Fibroblast of lung (primary cell): ENCODE data around the gene TAS1R1. TPM values are rescaled to one million over a fixed set of nuclear protein-coding genes. Genes with fewer than 3 reads are reported as not detected.

Experiments used
- DNase-seq, 2 donors: peaks; one replicate each; pipeline versions ENCODE4 v3.0.0 to v3.0.0-alpha.2; 2010; ENCODE audit warnings: low read depth in 2 of 2
- H2AFZ ChIP-seq: 2 replicates; pipeline ENCODE4 v1.5.1; 2012; ENCODE audit warnings: low read length, control low read depth, inconsistent platforms
- H3K27ac ChIP-seq: 2 replicates; pipeline ENCODE4 v1.5.1; 2011; ENCODE audit warnings: low read length, control low read depth; ENCODE audit not compliant: insufficient read depth
- H3K27me3 ChIP-seq: 2 replicates; pipeline ENCODE4 v1.5.1; 2011; ENCODE audit warnings: mild to moderate bottlenecking, low read length; ENCODE audit not compliant: control insufficient read depth, insufficient read depth
- H3K36me3 ChIP-seq: 2 replicates; pipeline ENCODE4 v1.5.1; 2011; ENCODE audit warnings: low read length; ENCODE audit not compliant: control insufficient read depth, insufficient read depth
- H3K4me1 ChIP-seq: 2 replicates; pipeline ENCODE4 v1.5.1; 2011; ENCODE audit warnings: low read length; ENCODE audit not compliant: control insufficient read depth, insufficient read depth; ENCODE audit errors: extremely low read depth
- H3K4me2 ChIP-seq: 2 replicates; pipeline ENCODE4 v1.5.1; 2011; ENCODE audit warnings: low read length, control low read depth; ENCODE audit not compliant: insufficient read depth; ENCODE audit errors: extremely low read depth
- H3K4me3 ChIP-seq, 4 experiments: fragments of 200-600 bp in 1 of 4; sonication (generic) in 1 of 4; replicated peaks in 1 of 4; 2 replicates each; pipeline ENCODE4 v1.5.1; 2011 to 2016; ENCODE audit warnings: low read length in 4 of 4, low read depth in 3 of 4, mild to moderate bottlenecking in 3 of 4, control low read depth in 2 of 4, inconsistent platforms in 1 of 4, mixed read lengths in 1 of 4; ENCODE audit not compliant: insufficient read depth in 1 of 4; ENCODE audit errors: control extremely low read depth in 1 of 4
- H3K79me2 ChIP-seq: 2 replicates; pipeline ENCODE4 v1.5.1; 2012; ENCODE audit warnings: mild to moderate bottlenecking, low read length, inconsistent platforms; ENCODE audit not compliant: control insufficient read depth, insufficient read depth
- H3K9ac ChIP-seq: 2 replicates; pipeline ENCODE4 v1.5.1; 2011; ENCODE audit warnings: mild to moderate bottlenecking, low read length, control low read depth; ENCODE audit not compliant: insufficient read depth
- H3K9me3 ChIP-seq: 2 replicates; pipeline ENCODE4 v1.5.1; 2012; ENCODE audit warnings: low read depth, low read length; ENCODE audit not compliant: control insufficient read depth, insufficient read depth
- H4K20me1 ChIP-seq: 2 replicates; pipeline ENCODE4 v1.5.1; 2011; ENCODE audit warnings: low read length; ENCODE audit not compliant: control insufficient read depth, insufficient read depth; ENCODE audit errors: extremely low read depth
- CTCF ChIP-seq, 2 donors: IDR thresholded peaks in 1 of 2; conservative IDR thresholded peaks in 1 of 2; 1 replicate in 1 of 2; 2 replicates in 1 of 2; pipeline ENCODE4 v1.5.1; 2011 to 2012; ENCODE audit warnings: low read length in 2 of 2, control low read depth in 1 of 2, inconsistent platforms in 1 of 2, low read depth in 1 of 2, mild to moderate bottlenecking in 1 of 2
- EZH2 ChIP-seq: IDR thresholded peaks from 2 replicates; pipeline ENCODE4 v1.5.1; 2012; ENCODE audit warnings: low read length, control low read depth, mild to moderate bottlenecking; ENCODE audit errors: missing control alignments
- polyA plus RNA-seq, 2 donors: library from polyadenylated mRNA; depleted of rRNA in 1 of 2; stranded (reverse) in 1 of 2; unstranded in 1 of 2; fragments of >200 nt; gene quantifications; 2 replicates each; pipeline ENCODE4 v1.2.1, GENCODE V29; 2011 to 2012; ENCODE audit warnings: missing spikeins in 1 of 2
- total RNA-seq: library from RNA; depleted of rRNA; stranded (reverse); fragments of >200 nt; gene quantifications from 2 replicates; pipeline ENCODE4 v1.2.1, GENCODE V29; 2014

The TAS1R1 gene
- total and polyA plus RNA-seq, 2 donors (not counting 1 experiment from before 2014, with no cell fraction given), result 0.10 to 0.17 TPM

- Histone ChIP-seq H3K9ac (no peak overlapping the region), H3K79me2 (no peaks in the 10 kb centered on the region), H3K4me3 (no peak overlapping the region), H3K27ac (no peak overlapping the region), H4K20me1 (no peaks in the 10 kb centered on the region), H2AFZ (no peak overlapping the region), H3K27me3 (peaks cover 11% of the 10 kb centered on the region), H3K9me3 (no peaks in the 10 kb centered on the region), H3K36me3 (no peaks in the 10 kb centered on the region), H3K4me1 (no peaks in the 10 kb centered on the region), H3K4me2 (no peak overlapping the region)
- no peak for DNase-seq
- TF ChIP-seq EZH2 (no peak), CTCF (conservative IDR thresholded peaks at IDR 0.05 in 1 of 2, IDR thresholded peaks at IDR 0.05 in 1 of 2; ENCODE audit: low read depth in 1 of 2, low read length in 2 of 2) (no peak)
Measured at GRCh38 chr1:6560267-6560666, 5.2 kb downstream of the TAS1R1 start.

- no peaks in the 10 kb centered on the region for H3K79me2 ChIP-seq
- H3K27me3 ChIP-seq, result peaks cover 20% of the 10 kb centered on the region
- no peaks in the 10 kb centered on the region for H4K20me1 ChIP-seq
- no peak for TF ChIP-seq CTCF (conservative IDR thresholded peaks at IDR 0.05 in 1 of 2, IDR thresholded peaks at IDR 0.05 in 1 of 2; ENCODE audit: low read depth in 1 of 2, low read length in 2 of 2)
- no peak for TF ChIP-seq EZH2
- no peaks in the 10 kb centered on the region for H3K9me3 ChIP-seq
- no peaks in the 10 kb centered on the region for H3K4me1 ChIP-seq
- H3K4me3 ChIP-seq, result no peak overlapping the region
- H3K4me2 ChIP-seq, result no peak overlapping the region
- H3K27ac ChIP-seq, result no peak overlapping the region
- no peak for DNase-seq
- no peak overlapping the region for H2AFZ ChIP-seq
- no peak overlapping the region for H3K9ac ChIP-seq
- H3K36me3 ChIP-seq, result no peaks in the 10 kb centered on the region
Measured at GRCh38 chr1:6569033-6569432, 13.9 kb downstream of the TAS1R1 start.

- Histone ChIP-seq H3K9ac (no peak overlapping the region), H3K4me1 (no peaks in the 10 kb centered on the region), H3K4me3 (no peak overlapping the region), H2AFZ (no peak overlapping the region), H3K4me2 (no peak overlapping the region), H3K79me2 (no peaks in the 10 kb centered on the region), H4K20me1 (no peaks in the 10 kb centered on the region), H3K27me3 (peaks cover 15% of the 10 kb centered on the region), H3K27ac (no peak overlapping the region), H3K36me3 (no peaks in the 10 kb centered on the region), H3K9me3 (no peaks in the 10 kb centered on the region)
- TF ChIP-seq EZH2, result no peak
- no peak for TF ChIP-seq CTCF (conservative IDR thresholded peaks at IDR 0.05 in 1 of 2, IDR thresholded peaks at IDR 0.05 in 1 of 2; ENCODE audit: low read depth in 1 of 2, low read length in 2 of 2)
- no peak for DNase-seq
Measured at GRCh38 chr1:6570100-6570499, 15.0 kb downstream of the TAS1R1 start.
